Aorta (tissue), 5 donors: Measurements from ENCODE around the gene DNAJC15. TPM values are rescaled to one million over a fixed set of nuclear protein-coding genes. Genes with fewer than 3 reads are reported as not detected.

Source experiments
- ATAC-seq: fragments of 200-7000 bp; cut with Tn5 transposase; one replicate; pipeline ENCODE4 v1.9.1; 2022; ENCODE audit warnings: moderate library complexity; ENCODE audit not compliant: low FRiP score
- DNase-seq, 2 donors: peaks; one replicate each; pipeline ENCODE4 v3.0.0-alpha.2; 2020
- H3K27ac ChIP-seq, 2 donors: one replicate each; pipeline ENCODE4 v1.5.1; 2013; ENCODE audit warnings: low read length in 2 of 2, mild to moderate bottlenecking in 2 of 2, moderate library complexity in 2 of 2, control low read depth in 1 of 2, inconsistent platforms in 1 of 2, low read depth in 1 of 2
- H3K27me3 ChIP-seq, 2 donors: one replicate each; pipeline ENCODE4 v1.6.1; 2013; ENCODE audit warnings: control low read depth in 1 of 2, low read length in 1 of 2, mild to moderate bottlenecking in 1 of 2, moderate library complexity in 1 of 2; ENCODE audit not compliant: insufficient read depth in 2 of 2, control insufficient read depth in 1 of 2
- H3K36me3 ChIP-seq, 2 donors: one replicate each; pipeline ENCODE4 v1.6.1; 2013; ENCODE audit warnings: control low read depth in 1 of 2, low read length in 1 of 2, mild to moderate bottlenecking in 1 of 2; ENCODE audit not compliant: insufficient read depth in 2 of 2, control insufficient read depth in 1 of 2
- H3K4me1 ChIP-seq, 2 donors: one replicate each; pipeline ENCODE4 v1.6.1; 2013; ENCODE audit warnings: low read length in 2 of 2, control low read depth in 1 of 2, mild to moderate bottlenecking in 1 of 2, moderate library complexity in 1 of 2; ENCODE audit not compliant: insufficient read depth in 2 of 2, control insufficient read depth in 1 of 2
- H3K4me3 ChIP-seq, 2 donors: one replicate each; pipeline ENCODE4 v1.5.1; 2013; ENCODE audit warnings: low read length in 2 of 2, control low read depth in 1 of 2, mild to moderate bottlenecking in 1 of 2
- H3K9me3 ChIP-seq: one replicate; pipeline ENCODE4 v1.6.1; 2013; ENCODE audit warnings: mild to moderate bottlenecking, low read length; ENCODE audit not compliant: control insufficient read depth
- WGBS, 2 donors: extraction: QIAGEN DNeasy Blood & Tissue Kit; methylation state at CpG; one replicate each; pipeline ENCODE4 v1.1.7; 2013; 5-methylcytosine and 5-hydroxymethylcytosine counted together
- intact Hi-C, 2 donors: fragments of 100-400 bp; cut with DNase I; formaldehyde crosslinking; loops; one replicate each; pipeline versions ENCODE4 v1.14.2 to v1.15.0; 2022
- polyA plus RNA-seq, 2 donors: library from polyadenylated mRNA; stranded (reverse); fragments of 200-250 nt; gene quantifications; one replicate each; pipeline ENCODE4 v1.2.3, GENCODE V29; 2013
- total RNA-seq, 2 donors: library from RNA; stranded (reverse); fragmentation: NEBNext Ultra II Directional; extraction: Animal tissue kit (Norgen Biotek cat#: 25700); gene quantifications; one replicate each; pipeline ENCODE4 v1.2.1, GENCODE V29; 2021
- donor health status: healthy with polysubstance abuse.
- donor health status: Bipolar disorder and iron deficiency.
- donor health status: DM: no; HTN: no; CAD: no.
- donor health status: DM: no; HTN: no; CAD: no.
- donor health status: DM: yes; HTN: yes; CAD: no.

Gene DNAJC15
- total and polyA plus RNA-seq, 4 donors: 7.4 to 19.4 (median 12.1) TPM

- ATAC-seq: no peak
- DNase-seq: no peak
- Histone ChIP-seq H3K27me3 (no peaks in the 10 kb centered on the region), H3K4me3 (no peak overlapping the region), H3K9me3 (peaks cover 1% of the 10 kb centered on the region), H3K4me1 (no peaks in the 10 kb centered on the region), H3K36me3 (no peaks in the 10 kb centered on the region), H3K27ac (no peak overlapping the region)
- WGBS, 2 donors: 83 to 84% methylated on average over 2 of the region's 2 CpGs
- intact Hi-C loops: no loop called here
Measured at GRCh38 chr13:42999491-42999890, 23.9 kb upstream of the DNAJC15 start.

- Histone ChIP-seq H3K27me3 (no peaks in the 10 kb centered on the region), H3K9me3 (peaks cover 1% of the 10 kb centered on the region), H3K4me1 (no peaks in the 10 kb centered on the region), H3K36me3 (no peaks in the 10 kb centered on the region), H3K4me3 (no peak overlapping the region), H3K27ac (no peak overlapping the region)
- DNase-seq (no peak), ATAC-seq (no peak)
- 67 to 71% methylated on average over 4 of the region's 4 CpGs for WGBS, 2 donors
- intact Hi-C loops: no loop called here
Measured at GRCh38 chr13:43000676-43001075, 22.7 kb upstream of the DNAJC15 start.

- Histone ChIP-seq H3K27me3 (no peaks in the 10 kb centered on the region), H3K27ac (no peak overlapping the region), H3K36me3 (no peaks in the 10 kb centered on the region), H3K4me1 (no peaks in the 10 kb centered on the region), H3K9me3 (peaks cover 1% of the 10 kb centered on the region), H3K4me3 (no peak overlapping the region)
- 89 to 94% methylated on average over 2 of the region's 2 CpGs for WGBS, 2 donors
- DNase-seq (no peak), ATAC-seq (no peak)
- intact Hi-C loops: no loop called here
Measured at GRCh38 chr13:43002021-43002420, 21.4 kb upstream of the DNAJC15 start.

GRCh38 chr13:43003010-43003409, 20.4 kb upstream of the DNAJC15 start:
- Histone ChIP-seq H3K4me3 (no peak overlapping the region), H3K4me1 (no peaks in the 10 kb centered on the region), H3K27me3 (no peaks in the 10 kb centered on the region), H3K36me3 (no peaks in the 10 kb centered on the region), H3K9me3 (peaks cover 1% of the 10 kb centered on the region), H3K27ac (no peak overlapping the region)
- ATAC-seq (no peak), DNase-seq (no peak)
- intact Hi-C loops: no loop called here
- 87 to 89% methylated on average over 2 of the region's 2 CpGs for WGBS, 2 donors

GRCh38 chr13:43003729-43004128, 19.7 kb upstream of the DNAJC15 start:
- H3K27me3 ChIP-seq: no peaks in the 10 kb centered on the region
- H3K27ac ChIP-seq: no peak overlapping the region
- DNase-seq: no peak
- 92 to 96% methylated on average over 6 of the region's 6 CpGs for WGBS, 2 donors
- H3K9me3 ChIP-seq: peaks cover 1% of the 10 kb centered on the region
- ATAC-seq: no peak
- no peaks in the 10 kb centered on the region for H3K36me3 ChIP-seq
- no peak overlapping the region for H3K4me3 ChIP-seq
- H3K4me1 ChIP-seq: no peaks in the 10 kb centered on the region
- intact Hi-C loops: no loop called here

GRCh38 chr13:43005460-43006236, 17.7 kb upstream of the DNAJC15 start:
- Histone ChIP-seq H3K9me3 (peaks cover 1% of the 10 kb centered on the region), H3K27ac (no peak overlapping the region), H3K4me1 (no peaks in the 10 kb centered on the region), H3K4me3 (no peak overlapping the region), H3K27me3 (no peaks in the 10 kb centered on the region), H3K36me3 (no peaks in the 10 kb centered on the region)
- DNase-seq (no peak), ATAC-seq (no peak)
- 89 to 92% methylated on average over 3 of the region's 3 CpGs for WGBS, 2 donors
- intact Hi-C loops: no loop called here

- Histone ChIP-seq H3K27me3 (no peaks in the 10 kb centered on the region), H3K4me1 (no peaks in the 10 kb centered on the region), H3K9me3 (peaks cover 1% of the 10 kb centered on the region), H3K27ac (no peak overlapping the region), H3K36me3 (no peaks in the 10 kb centered on the region), H3K4me3 (no peak overlapping the region)
- ATAC-seq (no peak), DNase-seq (no peak)
- intact Hi-C loops: no loop called here
- 71% methylated on average over 3 of the region's 3 CpGs for WGBS, 2 donors
Measured at GRCh38 chr13:43006893-43007631, 16.3 kb upstream of the DNAJC15 start.

- ATAC-seq: no peak
- no peak overlapping the region for H3K4me3 ChIP-seq
- intact Hi-C loops: no loop called here
- DNase-seq: no peak
- WGBS, 2 donors: 44 to 46% methylated on average over 3 of the region's 3 CpGs
- no peaks in the 10 kb centered on the region for H3K36me3 ChIP-seq
- H3K9me3 ChIP-seq: no peaks in the 10 kb centered on the region
- no peaks in the 10 kb centered on the region for H3K4me1 ChIP-seq
- H3K27ac ChIP-seq: no peak overlapping the region
- H3K27me3 ChIP-seq: no peaks in the 10 kb centered on the region
Measured at GRCh38 chr13:43008596-43008995, 14.8 kb upstream of the DNAJC15 start.

- intact Hi-C loops: no loop called here
- H3K4me1 ChIP-seq: no peaks in the 10 kb centered on the region
- H3K4me3 ChIP-seq: no peak overlapping the region
- 76 to 86% methylated on average over 1 of the region's 1 CpG for WGBS, 2 donors
- no peak overlapping the region for H3K27ac ChIP-seq
- no peaks in the 10 kb centered on the region for H3K27me3 ChIP-seq
- no peaks in the 10 kb centered on the region for H3K36me3 ChIP-seq
- ATAC-seq: no peak
- DNase-seq: no peak
- H3K9me3 ChIP-seq: no peaks in the 10 kb centered on the region
Measured at GRCh38 chr13:43009506-43009905, 13.9 kb upstream of the DNAJC15 start.
